HL-60 (cell line): ENCODE data around the gene WASL.

Experiments used
- DNase-seq, 2 experiments: peaks; one replicate each; pipeline ENCODE4 v3.0.0-alpha.2; 2010 to 2020; ENCODE audit warnings: low read depth in 1 of 2, low spot score in 1 of 2
- H3K27ac ChIP-seq: fragments of 250-450 bp; sonication (Bioruptor Pico); replicated peaks from 2 replicates; pipeline ENCODE4 v1.5.1; 2020; ENCODE audit warnings: mild to moderate bottlenecking, moderate library complexity
- H3K27me3 ChIP-seq: fragments of 250-450 bp; sonication (Bioruptor Pico); 2 replicates; pipeline ENCODE4 v1.5.1; 2021; ENCODE audit warnings: mild to moderate bottlenecking, moderate library complexity; ENCODE audit not compliant: insufficient read depth, poor library complexity, severe bottlenecking
- H3K4me3 ChIP-seq: replicated peaks from 2 replicates; pipeline ENCODE4 v1.5.1; 2011; ENCODE audit warnings: mild to moderate bottlenecking, control low read depth, low read length; ENCODE audit not compliant: insufficient read depth
- GABPA ChIP-seq: IDR thresholded peaks from 2 replicates; pipeline ENCODE4 v1.6.1; 2012; ENCODE audit warnings: low read depth
- POLR2AphosphoS5 ChIP-seq: IDR thresholded peaks from 2 replicates; pipeline ENCODE4 v1.6.1; 2012; ENCODE audit warnings: low read depth
- SPI1 ChIP-seq: IDR thresholded peaks from 2 replicates; pipeline ENCODE4 v1.6.1; 2012; ENCODE audit warnings: low read depth, mild to moderate bottlenecking, borderline replicate concordance
- TF ChIP-seq, protein P1 (sequence below): IDR thresholded peaks from 2 replicates; pipeline ENCODE4 v1.6.1; 2012; ENCODE audit warnings: low read depth; ENCODE audit not compliant: insufficient replicate concordance
- TF ChIP-seq, protein P2 (sequence below): IDR thresholded peaks from one replicate; pipeline ENCODE4 v1.5.1; 2011; ENCODE audit warnings: low read length, control low read depth, inconsistent platforms; ENCODE audit not compliant: insufficient read depth

The WASL gene

DNA sequence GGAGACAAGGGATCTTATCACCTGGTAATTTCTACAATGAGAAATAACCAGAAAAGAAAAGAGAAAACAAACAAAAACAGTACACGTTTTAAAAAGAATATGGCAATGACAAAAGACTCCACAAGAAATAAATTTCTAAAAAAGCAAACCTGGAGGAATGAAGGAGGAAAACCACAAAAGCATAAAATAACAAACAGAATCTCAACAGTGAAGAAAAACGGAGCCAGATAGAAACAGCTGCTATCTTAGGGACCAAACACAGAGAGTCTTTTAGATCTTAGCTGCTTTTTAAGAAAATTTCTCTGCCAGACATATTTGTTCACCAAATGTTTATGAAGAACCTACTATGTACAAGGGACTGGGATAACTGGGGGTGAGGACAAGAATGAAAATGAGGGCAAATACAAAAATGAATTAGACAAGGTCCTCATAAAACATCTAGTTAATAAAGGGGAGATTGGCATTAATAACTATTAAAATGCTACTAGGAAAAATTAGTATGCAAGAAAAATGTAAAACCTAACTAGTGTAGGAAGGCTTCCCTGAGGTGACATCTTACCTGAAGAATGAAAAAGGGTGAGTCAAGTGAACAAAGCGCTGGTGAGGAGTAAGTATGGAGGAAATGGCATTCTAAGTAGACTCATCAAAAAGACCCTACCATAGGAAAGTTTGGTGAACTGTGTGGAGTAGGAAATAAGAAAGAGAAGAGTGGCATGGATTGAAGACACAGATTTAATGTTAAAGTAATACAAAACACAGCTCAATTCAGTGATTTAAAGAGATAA lies 34.3 kb downstream of the WASL start:
- DNase-seq, result no peak
- no peak overlapping the region for H3K27ac ChIP-seq
- H3K27me3 ChIP-seq, result no peaks in the 10 kb centered on the region
- TF ChIP-seq, protein P1, sequence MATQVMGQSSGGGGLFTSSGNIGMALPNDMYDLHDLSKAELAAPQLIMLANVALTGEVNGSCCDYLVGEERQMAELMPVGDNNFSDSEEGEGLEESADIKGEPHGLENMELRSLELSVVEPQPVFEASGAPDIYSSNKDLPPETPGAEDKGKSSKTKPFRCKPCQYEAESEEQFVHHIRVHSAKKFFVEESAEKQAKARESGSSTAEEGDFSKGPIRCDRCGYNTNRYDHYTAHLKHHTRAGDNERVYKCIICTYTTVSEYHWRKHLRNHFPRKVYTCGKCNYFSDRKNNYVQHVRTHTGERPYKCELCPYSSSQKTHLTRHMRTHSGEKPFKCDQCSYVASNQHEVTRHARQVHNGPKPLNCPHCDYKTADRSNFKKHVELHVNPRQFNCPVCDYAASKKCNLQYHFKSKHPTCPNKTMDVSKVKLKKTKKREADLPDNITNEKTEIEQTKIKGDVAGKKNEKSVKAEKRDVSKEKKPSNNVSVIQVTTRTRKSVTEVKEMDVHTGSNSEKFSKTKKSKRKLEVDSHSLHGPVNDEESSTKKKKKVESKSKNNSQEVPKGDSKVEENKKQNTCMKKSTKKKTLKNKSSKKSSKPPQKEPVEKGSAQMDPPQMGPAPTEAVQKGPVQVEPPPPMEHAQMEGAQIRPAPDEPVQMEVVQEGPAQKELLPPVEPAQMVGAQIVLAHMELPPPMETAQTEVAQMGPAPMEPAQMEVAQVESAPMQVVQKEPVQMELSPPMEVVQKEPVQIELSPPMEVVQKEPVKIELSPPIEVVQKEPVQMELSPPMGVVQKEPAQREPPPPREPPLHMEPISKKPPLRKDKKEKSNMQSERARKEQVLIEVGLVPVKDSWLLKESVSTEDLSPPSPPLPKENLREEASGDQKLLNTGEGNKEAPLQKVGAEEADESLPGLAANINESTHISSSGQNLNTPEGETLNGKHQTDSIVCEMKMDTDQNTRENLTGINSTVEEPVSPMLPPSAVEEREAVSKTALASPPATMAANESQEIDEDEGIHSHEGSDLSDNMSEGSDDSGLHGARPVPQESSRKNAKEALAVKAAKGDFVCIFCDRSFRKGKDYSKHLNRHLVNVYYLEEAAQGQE, result no peak
- no peak for TF ChIP-seq POLR2AphosphoS5
- TF ChIP-seq SPI1, result no peak
- no peak for TF ChIP-seq GABPA
- TF ChIP-seq, protein P2, sequence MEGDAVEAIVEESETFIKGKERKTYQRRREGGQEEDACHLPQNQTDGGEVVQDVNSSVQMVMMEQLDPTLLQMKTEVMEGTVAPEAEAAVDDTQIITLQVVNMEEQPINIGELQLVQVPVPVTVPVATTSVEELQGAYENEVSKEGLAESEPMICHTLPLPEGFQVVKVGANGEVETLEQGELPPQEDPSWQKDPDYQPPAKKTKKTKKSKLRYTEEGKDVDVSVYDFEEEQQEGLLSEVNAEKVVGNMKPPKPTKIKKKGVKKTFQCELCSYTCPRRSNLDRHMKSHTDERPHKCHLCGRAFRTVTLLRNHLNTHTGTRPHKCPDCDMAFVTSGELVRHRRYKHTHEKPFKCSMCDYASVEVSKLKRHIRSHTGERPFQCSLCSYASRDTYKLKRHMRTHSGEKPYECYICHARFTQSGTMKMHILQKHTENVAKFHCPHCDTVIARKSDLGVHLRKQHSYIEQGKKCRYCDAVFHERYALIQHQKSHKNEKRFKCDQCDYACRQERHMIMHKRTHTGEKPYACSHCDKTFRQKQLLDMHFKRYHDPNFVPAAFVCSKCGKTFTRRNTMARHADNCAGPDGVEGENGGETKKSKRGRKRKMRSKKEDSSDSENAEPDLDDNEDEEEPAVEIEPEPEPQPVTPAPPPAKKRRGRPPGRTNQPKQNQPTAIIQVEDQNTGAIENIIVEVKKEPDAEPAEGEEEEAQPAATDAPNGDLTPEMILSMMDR, result no peak
- no peak overlapping the region for H3K4me3 ChIP-seq

DNA sequence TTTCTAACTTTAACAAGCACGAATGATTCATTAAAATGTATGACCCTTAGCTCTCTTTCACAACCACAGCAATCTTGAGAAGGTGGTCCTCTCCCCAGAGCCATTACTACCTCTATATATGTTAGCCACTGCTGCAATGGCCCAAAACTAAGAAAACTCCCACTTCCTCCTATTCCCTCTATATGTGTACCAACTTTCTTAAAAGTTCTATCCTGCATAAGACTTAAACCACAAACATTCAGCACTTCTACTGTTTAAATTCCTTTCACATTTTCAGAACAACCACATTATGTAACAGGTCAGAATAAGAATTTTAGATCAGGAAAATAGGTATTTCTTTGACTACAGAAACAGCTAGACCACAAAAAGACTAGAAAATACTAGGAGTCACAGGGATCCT lies 36.2 kb downstream of the WASL start:
- no peak overlapping the region for H3K27ac ChIP-seq
- no peak for DNase-seq

DNA sequence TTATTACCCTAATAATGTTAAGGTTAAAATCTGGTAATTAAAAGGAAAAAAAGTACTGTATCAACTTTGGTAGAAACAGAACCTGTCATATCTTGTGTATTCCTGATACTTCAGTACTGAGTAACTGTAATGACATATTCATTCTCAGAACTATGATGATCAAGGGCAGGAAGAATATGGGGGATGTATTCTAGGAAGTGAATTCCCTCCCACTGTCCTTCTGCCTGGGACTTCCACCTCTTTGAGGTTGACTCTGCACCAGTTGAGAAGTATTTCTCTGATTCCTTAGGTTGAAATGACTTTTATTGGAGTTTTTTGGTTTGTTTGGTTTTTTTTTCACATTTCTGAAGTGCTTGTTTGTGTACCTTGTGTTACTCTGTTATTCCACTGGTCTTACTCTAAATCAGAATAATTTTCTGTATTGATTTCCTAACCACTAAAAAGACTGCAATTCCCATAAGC lies 36.9 kb downstream of the WASL start:
- no peaks in the 10 kb centered on the region for H3K27me3 ChIP-seq
- no peak overlapping the region for H3K4me3 ChIP-seq
- DNase-seq, result no peak
- TF ChIP-seq SPI1 (no peak), GABPA (no peak), POLR2AphosphoS5 (no peak)
- TF ChIP-seq, protein P2, result no peak
- TF ChIP-seq, protein P1, result no peak
- H3K27ac ChIP-seq, result no peak overlapping the region

More for the DNA sequence above, 36.2 kb downstream of the WASL start:
- H3K27me3 ChIP-seq, result no peaks in the 10 kb centered on the region
- TF ChIP-seq SPI1 (peak; percentile 71; the same call in 1 of the 2 replicates), POLR2AphosphoS5 (no peak), GABPA (no peak)
- TF ChIP-seq, protein P2, result no peak
- no peak overlapping the region for H3K4me3 ChIP-seq

DNA sequence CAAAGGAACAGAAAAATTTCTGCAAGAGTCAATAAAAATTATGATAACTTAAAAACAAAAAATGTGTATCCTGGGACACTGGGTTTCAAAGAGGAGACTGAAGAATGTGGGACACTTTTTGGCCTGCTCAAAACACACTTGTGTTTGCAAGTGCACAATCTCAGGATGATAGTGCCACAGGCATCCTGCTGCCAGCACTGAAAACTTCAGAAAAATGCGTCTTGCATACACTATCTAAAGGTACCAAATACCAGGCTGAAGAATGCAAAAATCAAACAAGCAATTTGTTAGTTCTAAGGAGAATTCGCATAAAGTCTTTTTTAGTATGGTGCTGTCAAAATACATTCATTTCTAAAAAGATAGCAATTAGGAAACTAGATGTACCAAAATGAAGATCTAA lies 38.1 kb downstream of the WASL start:
- DNase-seq, result no peak
- no peak for TF ChIP-seq GABPA
- TF ChIP-seq, protein P2, result no peak
- no peak for TF ChIP-seq POLR2AphosphoS5
- TF ChIP-seq, protein P1, result no peak
- TF ChIP-seq SPI1, result no peak
- Histone ChIP-seq H3K27me3 (no peaks in the 10 kb centered on the region), H3K27ac (no peak overlapping the region), H3K4me3 (no peak overlapping the region)
